Naive thymus-derived CD4-positive, alpha-beta T cell (primary cell): Measurements from ENCODE around the gene ZNF318. TPM values are rescaled to one million over a fixed set of nuclear protein-coding genes. Genes with fewer than 3 reads are reported as not detected.
"Not testable (repeated sequence)": the region's sequence is repeated elsewhere in the genome, so short reads cannot be mapped to it uniquely, and the experiment has no call there.

Source experiments
- ATAC-seq: fragments of 150-1000 bp; cut with Tn5 transposase; 2 replicates; pipeline ENCODE4 v1.10.0; 2021; ENCODE audit warnings: mild to moderate bottlenecking, moderate library complexity
- CTCF ChIA-PET: fragments of 350-600 bp; sonication (Branson Sonifier 250); formaldehyde crosslinking; loops from one replicate; lab custom pipeline; 2021; ENCODE audit warnings: antibody characterized with exemption; lab: Charles Lee
- POLR2A ChIA-PET: fragments of 350-600 bp; sonication (Branson Sonifier 250); formaldehyde crosslinking; loops from one replicate; lab custom pipeline; 2021; ENCODE audit warnings: antibody characterized with exemption, inconsistent platforms; lab: Charles Lee
- DNase-seq, 9 donors: peaks; one replicate each; pipeline versions ENCODE4 v3.0.0 to v3.0.0-alpha.2; 2020 to 2022; ENCODE audit warnings: mixed read lengths in 1 of 9
- H3K27ac ChIP-seq: one replicate; pipeline ENCODE4 v1.7.0; 2013; ENCODE audit warnings: mild to moderate bottlenecking, low read depth, low read length, moderate library complexity
- H3K27me3 ChIP-seq, 2 donors: one replicate each; pipeline ENCODE4 v1.7.0; 2013; ENCODE audit warnings: low read length in 2 of 2, mild to moderate bottlenecking in 2 of 2, moderate library complexity in 2 of 2; ENCODE audit not compliant: control insufficient read depth in 2 of 2, insufficient read depth in 2 of 2
- H3K36me3 ChIP-seq, 3 experiments: 1 replicate in 2 of 3; 2 replicates in 1 of 3; pipeline ENCODE4 v1.7.0; 2013; ENCODE audit warnings: low read length in 3 of 3, mild to moderate bottlenecking in 3 of 3, moderate library complexity in 1 of 3; ENCODE audit not compliant: insufficient read depth in 3 of 3, control insufficient read depth in 2 of 3
- H3K4me1 ChIP-seq, 2 donors: one replicate each; pipeline ENCODE4 v1.7.0; 2013; ENCODE audit warnings: low read length in 2 of 2, mild to moderate bottlenecking in 2 of 2, moderate library complexity in 1 of 2; ENCODE audit not compliant: control insufficient read depth in 2 of 2, insufficient read depth in 2 of 2
- H3K4me3 ChIP-seq: 2 replicates; pipeline ENCODE4 v1.7.0; 2013; ENCODE audit warnings: mild to moderate bottlenecking, low read length
- H3K9me3 ChIP-seq, 3 experiments: 1 replicate in 2 of 3; 2 replicates in 1 of 3; pipeline ENCODE4 v1.7.0; 2013; ENCODE audit warnings: low read length in 3 of 3; ENCODE audit not compliant: control insufficient read depth in 2 of 3
- H3K27ac Mint-ChIP-seq, 9 donors: one replicate each; pipeline ENCODE4 v1.8.0; 2020 to 2022; ENCODE audit warnings: mixed read lengths in 9 of 9, mild to moderate bottlenecking in 8 of 9, moderate library complexity in 5 of 9, inconsistent platforms in 2 of 9
- H3K27me3 Mint-ChIP-seq, 5 donors: one replicate each; pipeline ENCODE4 v1.8.0; 2021 to 2022; ENCODE audit warnings: mixed read lengths in 5 of 5, mild to moderate bottlenecking in 1 of 5
- H3K36me3 Mint-ChIP-seq, 5 donors: one replicate each; pipeline ENCODE4 v1.8.0; 2020 to 2022; ENCODE audit warnings: mixed read lengths in 5 of 5, mild to moderate bottlenecking in 3 of 5, inconsistent platforms in 1 of 5
- H3K4me1 Mint-ChIP-seq, 7 donors: one replicate each; pipeline ENCODE4 v1.8.0; 2020 to 2022; ENCODE audit warnings: mixed read lengths in 7 of 7, mild to moderate bottlenecking in 3 of 7, inconsistent platforms in 1 of 7
- H3K4me3 Mint-ChIP-seq, 10 donors: one replicate each; pipeline ENCODE4 v1.8.0; 2020 to 2022; ENCODE audit warnings: mild to moderate bottlenecking in 10 of 10, mixed read lengths in 10 of 10, moderate library complexity in 6 of 10, inconsistent platforms in 2 of 10
- H3K9me3 Mint-ChIP-seq, 11 donors: one replicate each; pipeline ENCODE4 v1.8.0; 2020 to 2022; ENCODE audit warnings: mixed read lengths in 11 of 11, mild to moderate bottlenecking in 4 of 11, inconsistent platforms in 1 of 11, moderate library complexity in 1 of 11
- intact Hi-C, 2 donors: fragments of 100-400 bp; cut with micrococcal nuclease; formaldehyde crosslinking; loops; one replicate each; pipeline ENCODE4 v1.15.1; 2023
- polyA plus RNA-seq, 2 donors: library from polyadenylated mRNA; unstranded; fragments of 300-500 nt; fragmentation: Illumina TruSeq; gene quantifications; one replicate each; pipeline ENCODE4 v1.2.3, GENCODE V29; 2021
- total RNA-seq, 6 experiments: library from RNA in 5 of 6; stranded (reverse) in 5 of 6; gene quantifications; 1 replicate in 5 of 6; 2 replicates in 1 of 6; pipeline ENCODE4 v1.2.3 and lab custom pipeline; 2021 to 2026

Gene ZNF318, protein sequence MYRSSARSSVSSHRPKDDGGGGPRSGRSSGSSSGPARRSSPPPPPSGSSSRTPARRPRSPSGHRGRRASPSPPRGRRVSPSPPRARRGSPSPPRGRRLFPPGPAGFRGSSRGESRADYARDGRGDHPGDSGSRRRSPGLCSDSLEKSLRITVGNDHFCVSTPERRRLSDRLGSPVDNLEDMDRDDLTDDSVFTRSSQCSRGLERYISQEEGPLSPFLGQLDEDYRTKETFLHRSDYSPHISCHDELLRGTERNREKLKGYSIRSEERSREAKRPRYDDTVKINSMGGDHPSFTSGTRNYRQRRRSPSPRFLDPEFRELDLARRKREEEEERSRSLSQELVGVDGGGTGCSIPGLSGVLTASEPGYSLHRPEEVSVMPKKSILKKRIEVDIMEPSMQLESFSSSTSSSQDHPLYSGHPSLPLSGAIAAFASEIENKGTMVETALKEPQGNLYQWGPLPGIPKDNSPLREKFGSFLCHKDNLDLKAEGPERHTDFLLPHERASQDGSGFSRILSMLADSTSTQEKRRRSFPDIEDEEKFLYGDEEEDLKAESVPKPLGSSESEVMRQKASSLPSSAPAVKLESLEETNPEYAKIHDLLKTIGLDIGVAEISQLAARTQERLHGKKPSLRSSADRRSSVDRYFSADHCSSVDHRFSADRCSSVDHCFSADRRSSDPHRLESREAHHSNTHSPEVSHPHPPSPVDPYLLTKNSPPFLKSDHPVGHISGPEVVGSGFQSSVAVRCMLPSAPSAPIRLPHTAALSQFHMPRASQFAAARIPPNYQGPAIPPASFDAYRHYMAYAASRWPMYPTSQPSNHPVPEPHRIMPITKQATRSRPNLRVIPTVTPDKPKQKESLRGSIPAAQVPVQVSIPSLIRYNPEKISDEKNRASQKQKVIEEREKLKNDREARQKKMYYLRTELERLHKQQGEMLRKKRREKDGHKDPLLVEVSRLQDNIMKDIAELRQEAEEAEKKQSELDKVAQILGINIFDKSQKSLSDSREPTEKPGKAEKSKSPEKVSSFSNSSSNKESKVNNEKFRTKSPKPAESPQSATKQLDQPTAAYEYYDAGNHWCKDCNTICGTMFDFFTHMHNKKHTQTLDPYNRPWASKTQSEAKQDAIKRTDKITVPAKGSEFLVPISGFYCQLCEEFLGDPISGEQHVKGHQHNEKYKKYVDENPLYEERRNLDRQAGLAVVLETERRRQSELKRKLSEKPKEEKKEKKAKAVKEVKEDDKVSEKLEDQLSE (N-terminal part only)
- total RNA-seq (10 to 100 TPM; 15.8 to 40.2 (median 28.3) TPM), polyA plus RNA-seq (10 to 100 TPM in 1 of 2 donors, 1 to 10 TPM in 1; 6.9 to 12.9 TPM), total RNA-seq (lab: John Stamatoyannopoulos, UW) (95.2 reads per million, percentile 84 among the genes with 10 or more reads in this experiment)

DNA sequence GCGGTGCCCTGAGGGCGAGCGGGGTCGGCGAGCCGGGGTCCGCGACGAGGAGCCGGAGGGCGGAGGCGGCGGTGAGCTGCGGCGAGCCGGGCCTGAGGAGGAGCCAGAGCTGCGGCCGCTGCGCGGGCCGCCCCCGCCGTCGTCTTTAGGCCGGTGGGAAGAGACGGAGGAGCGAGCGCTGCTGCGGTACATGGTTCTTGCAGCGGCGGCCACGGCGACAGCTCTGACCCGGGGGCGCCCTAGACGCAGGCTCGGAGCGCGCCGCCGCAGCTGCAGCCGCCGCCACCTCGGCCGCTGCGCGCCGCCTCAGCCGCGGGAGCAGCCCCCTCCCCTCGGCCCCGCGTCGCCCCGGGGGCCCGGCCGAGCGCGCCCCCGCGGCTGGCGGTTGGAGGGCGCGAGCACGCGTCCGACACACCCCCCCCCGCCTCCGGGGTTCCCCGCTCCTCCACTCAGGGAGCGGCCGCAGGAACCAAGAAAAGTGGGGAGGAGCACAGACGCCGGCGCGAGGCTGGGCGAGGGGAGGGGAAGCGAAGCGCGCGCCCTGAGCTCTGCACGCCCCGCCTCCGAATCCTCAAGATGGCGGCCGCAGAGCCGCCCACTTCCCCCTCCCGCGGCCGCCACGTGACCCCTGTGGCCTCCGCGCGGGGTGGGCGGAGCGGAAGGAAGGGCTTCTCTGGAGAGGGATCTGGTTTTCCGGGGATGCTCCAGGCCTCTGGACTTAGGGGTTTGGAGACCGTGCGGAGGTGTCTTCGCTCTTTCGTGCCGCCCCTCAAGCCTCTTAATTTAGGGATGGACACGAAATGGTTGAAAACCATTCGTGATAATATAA is at the start of gene ZNF318:
Gene ZNF318, minus strand, starts transcription at position 474 of the 829 bp plus-strand sequence. Its CDS starts 282 bp downstream, at position 192.
- H3K4me1 ChIP-seq, result peaks cover 20 to 23% of the 10 kb centered on the region in 2 donors
- Mint-ChIP-seq H3K9me3 (peaks cover 0 to 2% (median 0%) of the 10 kb centered on the region in 11 donors), H3K4me1 (peaks cover 28 to 56% (median 51%) of the 10 kb centered on the region in 7 donors), H3K4me3 (peak within 1 kb of the TSS; percentile 75 to 97 (median 92)), H3K27me3 (peaks cover 0 to 17% (median 0%) of the 10 kb centered on the region in 5 donors), H3K27ac (peak within 1 kb of the TSS; percentile 91 to 98 (median 95)), H3K36me3 (peaks cover 3 to 13% (median 8%) of the 10 kb centered on the region in 5 donors)
- intact Hi-C loops, result loop anchor here (1.0 to 5.0 kb wide), 16 partner anchors 14 to 1582 kb away; partner anchors contain the start of genes ABCC10 (in 2 of the 2), CNPY3 (in 1 of the 2), DNPH1 (in 1 of the 2) and MEA1 (in 1 of the 2)
- H3K27ac ChIP-seq, result peak within 1 kb of the TSS; percentile 87
- H3K9me3 ChIP-seq, result no peaks in the 10 kb centered on the region
- peaks cover 0 to 11% (median 0%) of the 10 kb centered on the region in 3 experiments for H3K36me3 ChIP-seq
- H3K4me3 ChIP-seq, result peak within 1 kb of the TSS; percentile 90
- ChIA-PET POLR2A (interaction anchor here (0.6 to 8.6 kb wide), 24 partner anchors 8 to 440 kb away, joined by 3 to 163 read pairs (median 4); partner anchors contain the start of genes ABCC10, CNPY3, CRIP3 and CUL7), CTCF (interaction anchor here (0.8 to 4.1 kb wide), 8 partner anchors 8 to 101 kb away, joined by 3 to 33 read pairs (median 4); no protein-coding TSS in a partner anchor)
- DNase-seq (peak; percentile 85 to 95 (median 93)), ATAC-seq (peak; percentile 97)
- no peaks in the 10 kb centered on the region for H3K27me3 ChIP-seq

DNA sequence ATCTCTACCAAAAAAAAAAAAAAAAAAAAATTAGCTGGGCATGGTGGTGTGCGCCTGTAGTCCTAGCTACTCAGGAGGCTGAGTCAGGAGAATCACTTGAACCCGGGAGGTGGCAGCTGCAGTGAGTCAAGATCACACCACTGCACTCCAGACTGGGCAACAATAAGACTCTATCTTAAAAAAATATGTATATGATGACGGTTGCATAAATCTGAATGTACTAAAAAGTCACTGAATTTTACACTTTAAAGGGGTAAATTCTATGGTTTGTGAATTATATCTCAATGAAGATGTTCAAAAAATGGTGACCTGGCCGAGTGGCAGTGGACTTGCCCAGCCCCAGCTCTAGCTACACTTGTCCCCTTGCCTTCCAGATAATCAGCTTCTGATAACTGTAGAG is 47.5 kb upstream of the ZNF318 start:
- ChIA-PET POLR2A (no interaction called here), CTCF (no interaction called here)
- Histone ChIP-seq H3K4me3 (no peak overlapping the region), H3K9me3 (no peaks in the 10 kb centered on the region), H3K27ac (no peak overlapping the region), H3K27me3 (no peaks in the 10 kb centered on the region), H3K36me3 (no peaks in the 10 kb centered on the region), H3K4me1 (no peaks in the 10 kb centered on the region)
- no peaks in the 10 kb centered on the region for H3K4me1 Mint-ChIP-seq
- H3K4me3 Mint-ChIP-seq, result no peak overlapping the region
- no peak for DNase-seq
- peaks cover 0 to 2% (median 0%) of the 10 kb centered on the region in 11 donors for H3K9me3 Mint-ChIP-seq
- H3K27ac Mint-ChIP-seq, result no peak overlapping the region
- intact Hi-C loops, result no loop called here
- peaks cover 0 to 30% (median 0%) of the 10 kb centered on the region in 5 donors for H3K27me3 Mint-ChIP-seq
- H3K36me3 Mint-ChIP-seq, result no peaks in the 10 kb centered on the region
- no peak for ATAC-seq

DNA sequence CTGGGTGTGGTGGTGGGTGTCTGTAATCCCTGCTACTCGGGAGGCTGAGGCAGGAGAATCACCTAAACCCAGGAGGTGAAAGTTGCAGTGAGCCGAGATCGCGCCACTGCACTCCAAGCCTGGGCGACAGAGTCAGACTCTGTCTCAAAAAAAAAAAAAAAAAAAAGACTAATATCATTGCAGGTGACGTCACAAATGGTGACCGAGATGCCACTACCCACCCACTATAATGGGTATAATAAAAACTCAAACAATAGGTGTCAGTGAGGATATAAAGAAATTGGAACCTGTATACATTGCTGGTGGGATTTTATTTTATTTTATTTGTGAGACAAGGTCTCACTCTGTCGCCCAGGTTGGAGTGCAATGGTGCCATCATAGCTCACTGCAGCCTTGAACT is 45.8 kb upstream of the ZNF318 start:
- H3K36me3 Mint-ChIP-seq, H3K4me3 Mint-ChIP-seq, CTCF ChIA-PET, H3K36me3 ChIP-seq, H3K27me3 ChIP-seq, DNase-seq, ATAC-seq, H3K9me3 ChIP-seq, H3K9me3 Mint-ChIP-seq, H3K4me3 ChIP-seq, H3K27ac Mint-ChIP-seq, H3K27ac ChIP-seq, intact Hi-C loops, H3K4me1 ChIP-seq, POLR2A ChIA-PET, H3K4me1 Mint-ChIP-seq: not testable (repeated sequence)
- peaks cover 0 to 34% (median 0%) of the 10 kb centered on the region in 5 donors for H3K27me3 Mint-ChIP-seq

DNA sequence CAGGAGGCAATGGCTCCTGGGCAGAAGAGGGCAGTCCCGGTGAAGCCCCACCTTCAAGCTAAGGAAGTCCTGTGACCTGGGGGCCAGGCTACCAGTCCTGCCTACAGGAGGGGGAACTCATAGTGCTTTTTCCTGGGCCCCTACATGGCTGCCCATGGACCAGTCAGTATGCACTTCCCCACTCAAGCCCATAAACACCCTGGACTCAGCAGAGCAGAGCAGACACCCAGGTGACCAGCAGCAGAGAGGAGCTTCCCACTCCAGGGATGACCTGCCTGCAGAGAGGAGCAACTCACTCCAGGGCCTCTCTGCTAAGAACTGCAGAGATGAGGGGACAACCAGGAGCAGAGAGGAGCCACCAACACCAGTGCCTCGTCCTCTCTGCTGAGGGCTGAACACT is 43.6 kb upstream of the ZNF318 start:
- no peak for DNase-seq
- H3K27ac Mint-ChIP-seq, result no peak overlapping the region
- CTCF ChIA-PET, result no interaction called here

DNA sequence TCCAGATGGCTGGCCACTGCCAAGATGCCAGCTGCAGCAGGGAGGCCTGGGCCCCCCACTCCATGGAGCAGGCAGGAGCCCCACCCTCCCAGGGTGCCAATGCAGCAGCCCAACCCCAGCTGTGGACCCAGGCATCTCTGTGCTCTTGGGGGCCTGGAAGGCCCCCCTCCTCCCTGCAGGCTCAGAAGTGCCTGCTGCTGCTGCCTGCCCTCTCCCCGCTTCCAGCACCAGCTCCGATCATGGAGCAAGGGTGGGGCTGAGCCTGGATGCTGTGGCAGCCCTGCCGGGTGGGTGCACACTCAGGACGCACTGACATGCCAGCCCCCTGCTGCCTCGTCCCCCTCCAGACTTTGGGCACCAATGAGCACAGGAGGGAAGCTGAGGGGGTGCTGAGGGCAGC is 43.1 kb upstream of the ZNF318 start:
- H3K27ac Mint-ChIP-seq, result no peak overlapping the region
- no peaks in the 10 kb centered on the region for H3K27me3 ChIP-seq
- peaks cover 0 to 2% (median 0%) of the 10 kb centered on the region in 11 donors for H3K9me3 Mint-ChIP-seq
- H3K4me3 Mint-ChIP-seq, result no peak overlapping the region
- H3K4me1 ChIP-seq, result no peaks in the 10 kb centered on the region
- no peak overlapping the region for H3K27ac ChIP-seq
- CTCF ChIA-PET, result no interaction called here
- POLR2A ChIA-PET, result no interaction called here
- ATAC-seq, result no peak
- H3K9me3 ChIP-seq, result no peaks in the 10 kb centered on the region
- H3K4me3 ChIP-seq, result no peak overlapping the region
- H3K36me3 Mint-ChIP-seq, result no peaks in the 10 kb centered on the region
- DNase-seq, result no peak
- intact Hi-C loops, result no loop called here
- H3K27me3 Mint-ChIP-seq, result peaks cover 0 to 38% (median 0%) of the 10 kb centered on the region in 5 donors
- no peaks in the 10 kb centered on the region for H3K36me3 ChIP-seq
- no peaks in the 10 kb centered on the region for H3K4me1 Mint-ChIP-seq

More for the DNA sequence above, 43.6 kb upstream of the ZNF318 start:
- intact Hi-C loops, result no loop called here
- ATAC-seq, result no peak
- no peaks in the 10 kb centered on the region for H3K27me3 ChIP-seq
- H3K27me3 Mint-ChIP-seq, result peaks cover 0 to 41% (median 0%) of the 10 kb centered on the region in 5 donors
- no peaks in the 10 kb centered on the region for H3K9me3 ChIP-seq
- POLR2A ChIA-PET, result no interaction called here
- no peak overlapping the region for H3K4me3 Mint-ChIP-seq
- H3K27ac ChIP-seq, result no peak overlapping the region
- H3K4me3 ChIP-seq, result no peak overlapping the region
- no peaks in the 10 kb centered on the region for H3K4me1 ChIP-seq
- H3K9me3 Mint-ChIP-seq, result peaks cover 0 to 2% (median 0%) of the 10 kb centered on the region in 11 donors
- no peaks in the 10 kb centered on the region for H3K36me3 Mint-ChIP-seq
- no peaks in the 10 kb centered on the region for H3K36me3 ChIP-seq
- no peaks in the 10 kb centered on the region for H3K4me1 Mint-ChIP-seq
